Adrenal gland (tissue), 5 donors: ENCODE measurements around the gene PACRGL.

Experiments
- POLR2A ChIP-seq, 2 donors: fragments of 450-650 bp; IDR thresholded peaks; one replicate each; pipeline ENCODE4 v1.6.1; 2017; ENCODE audit warnings: antibody characterized with exemption in 2 of 2, mild to moderate bottlenecking in 2 of 2, moderate library complexity in 1 of 2
- TF ChIP-seq, protein P1 (sequence below), 6 experiments: fragments of 450-650 bp in 4 of 6; fragments of 200-600 bp in 2 of 6; sonication (generic) in 1 of 6; IDR thresholded peaks; 1 replicate in 5 of 6; 2 replicates in 1 of 6; pipeline versions ENCODE4 v1.5.1 to v1.8.0; 2016 to 2021; ENCODE audit warnings: antibody characterized with exemption in 6 of 6, mild to moderate bottlenecking in 2 of 6, moderate library complexity in 1 of 6
- donor health status: DM: no; HTN: no; CAD: no.

DNA sequence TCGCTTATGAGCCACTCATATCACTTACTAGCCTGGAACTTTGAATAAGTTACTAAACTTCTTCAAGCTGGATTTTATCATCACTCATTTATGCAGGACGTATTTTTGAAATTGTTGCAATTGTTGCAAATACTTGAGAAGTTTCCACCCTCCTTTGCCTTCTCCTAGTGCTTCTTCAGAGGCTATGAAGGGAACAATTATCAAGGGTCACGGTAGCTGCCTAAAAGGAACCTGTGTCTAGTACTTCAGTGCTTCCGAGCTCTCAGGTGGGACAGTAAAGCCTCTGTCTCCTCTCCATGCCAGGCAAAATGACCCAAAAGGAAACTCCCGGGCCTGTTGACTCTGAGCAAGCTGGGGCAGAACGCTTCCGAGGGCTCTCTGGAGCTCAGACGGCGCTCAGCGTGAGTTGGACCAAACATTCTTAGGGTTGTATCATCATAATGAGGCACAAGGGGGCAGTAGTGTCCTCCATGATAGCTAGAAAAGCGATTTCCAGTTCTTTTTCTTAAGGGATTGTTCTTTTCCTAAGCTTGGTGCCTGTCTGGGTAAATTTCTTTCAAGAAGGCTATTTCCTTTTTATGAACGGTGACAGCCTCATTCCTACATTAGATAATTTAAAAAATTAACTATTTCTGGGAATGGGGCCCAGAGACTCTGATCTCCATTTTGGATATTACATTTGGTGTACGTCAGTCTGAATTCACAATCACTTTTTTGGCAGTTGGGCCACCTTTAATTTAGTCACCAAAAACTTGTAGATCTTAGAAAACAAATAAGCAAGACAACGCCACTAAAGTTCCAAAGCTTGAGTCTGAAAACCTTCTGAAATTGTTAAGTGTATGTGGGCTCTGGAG, 73.1 kb downstream of the PACRGL start:
- TF ChIP-seq, protein P1, sequence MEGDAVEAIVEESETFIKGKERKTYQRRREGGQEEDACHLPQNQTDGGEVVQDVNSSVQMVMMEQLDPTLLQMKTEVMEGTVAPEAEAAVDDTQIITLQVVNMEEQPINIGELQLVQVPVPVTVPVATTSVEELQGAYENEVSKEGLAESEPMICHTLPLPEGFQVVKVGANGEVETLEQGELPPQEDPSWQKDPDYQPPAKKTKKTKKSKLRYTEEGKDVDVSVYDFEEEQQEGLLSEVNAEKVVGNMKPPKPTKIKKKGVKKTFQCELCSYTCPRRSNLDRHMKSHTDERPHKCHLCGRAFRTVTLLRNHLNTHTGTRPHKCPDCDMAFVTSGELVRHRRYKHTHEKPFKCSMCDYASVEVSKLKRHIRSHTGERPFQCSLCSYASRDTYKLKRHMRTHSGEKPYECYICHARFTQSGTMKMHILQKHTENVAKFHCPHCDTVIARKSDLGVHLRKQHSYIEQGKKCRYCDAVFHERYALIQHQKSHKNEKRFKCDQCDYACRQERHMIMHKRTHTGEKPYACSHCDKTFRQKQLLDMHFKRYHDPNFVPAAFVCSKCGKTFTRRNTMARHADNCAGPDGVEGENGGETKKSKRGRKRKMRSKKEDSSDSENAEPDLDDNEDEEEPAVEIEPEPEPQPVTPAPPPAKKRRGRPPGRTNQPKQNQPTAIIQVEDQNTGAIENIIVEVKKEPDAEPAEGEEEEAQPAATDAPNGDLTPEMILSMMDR (IDR thresholded peaks at IDR 0.05): peak; percentile 48 to 66 (median 58)
- no peak for TF ChIP-seq POLR2A (IDR thresholded peaks at IDR 0.05)
